Neutrophil (primary cell): ENCODE results near the gene ACSM2B.
"Not testable (repeated sequence)": the region's sequence is repeated elsewhere in the genome, so short reads cannot be mapped to it uniquely, and the experiment has no call there.

Experiments
- H3K27ac ChIP-seq: fragments of 200-600 bp; sonication (generic); 2 replicates; pipeline ENCODE4 v1.5.1; 2016; ENCODE audit warnings: mild to moderate bottlenecking, moderate library complexity
- H3K27me3 ChIP-seq: fragments of 200-600 bp; sonication (generic); 2 replicates; pipeline ENCODE4 v1.6.0; 2016; ENCODE audit warnings: mild to moderate bottlenecking
- H3K36me3 ChIP-seq: fragments of 200-600 bp; sonication (generic); 2 replicates; pipeline ENCODE4 v1.5.1; 2017
- H3K4me1 ChIP-seq, 2 experiments: fragments of 200-600 bp in 1 of 2; sonication (generic) in 1 of 2; 1 replicate in 1 of 2; 2 replicates in 1 of 2; pipeline versions ENCODE4 v1.5.1 to v1.6.1; 2013 to 2016; ENCODE audit warnings: low read depth in 1 of 2, low read length in 1 of 2, mild to moderate bottlenecking in 1 of 2, moderate library complexity in 1 of 2; ENCODE audit not compliant: control insufficient read depth in 1 of 2, insufficient read depth in 1 of 2
- H3K4me3 ChIP-seq, 2 experiments: fragments of 200-600 bp in 1 of 2; sonication (generic) in 1 of 2; 1 replicate in 1 of 2; 2 replicates in 1 of 2; pipeline ENCODE4 v1.5.1; 2013 to 2016; ENCODE audit warnings: low read depth in 1 of 2, low read length in 1 of 2, mild to moderate bottlenecking in 1 of 2, moderate library complexity in 1 of 2
- H3K9me3 ChIP-seq: fragments of 200-600 bp; sonication (generic); 2 replicates; pipeline ENCODE4 v1.5.1; 2016
- TF ChIP-seq, protein P1 (sequence below): fragments of 200-600 bp; sonication (generic); IDR thresholded peaks from 2 replicates; pipeline ENCODE4 v1.5.1; 2016; ENCODE audit warnings: antibody characterized with exemption

The ACSM2B gene

DNA sequence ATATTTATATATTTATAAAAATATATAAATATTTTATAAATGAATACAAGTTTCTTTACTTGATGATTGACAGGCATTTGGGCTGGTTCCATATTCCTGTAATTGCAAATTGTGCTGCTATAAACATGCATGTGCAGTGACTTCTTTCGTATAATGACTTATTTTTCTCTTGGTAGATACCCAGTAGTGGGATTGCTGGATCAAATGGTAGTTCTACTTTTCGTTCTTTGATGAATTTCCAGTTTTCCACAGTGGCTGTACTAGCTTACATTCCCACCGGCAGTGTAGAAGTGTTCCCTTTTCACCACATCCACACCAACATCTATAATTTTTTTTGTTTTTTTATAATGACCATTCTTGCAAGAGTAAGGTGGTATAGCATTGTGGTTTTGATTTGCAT is 7.8 kb downstream of the ACSM2B start:
- no peak overlapping the region for H3K4me3 ChIP-seq
- H3K27me3 ChIP-seq, result no peaks in the 10 kb centered on the region
- H3K27ac ChIP-seq, result no peak overlapping the region
- no peaks in the 10 kb centered on the region for H3K36me3 ChIP-seq
- TF ChIP-seq, protein P1, sequence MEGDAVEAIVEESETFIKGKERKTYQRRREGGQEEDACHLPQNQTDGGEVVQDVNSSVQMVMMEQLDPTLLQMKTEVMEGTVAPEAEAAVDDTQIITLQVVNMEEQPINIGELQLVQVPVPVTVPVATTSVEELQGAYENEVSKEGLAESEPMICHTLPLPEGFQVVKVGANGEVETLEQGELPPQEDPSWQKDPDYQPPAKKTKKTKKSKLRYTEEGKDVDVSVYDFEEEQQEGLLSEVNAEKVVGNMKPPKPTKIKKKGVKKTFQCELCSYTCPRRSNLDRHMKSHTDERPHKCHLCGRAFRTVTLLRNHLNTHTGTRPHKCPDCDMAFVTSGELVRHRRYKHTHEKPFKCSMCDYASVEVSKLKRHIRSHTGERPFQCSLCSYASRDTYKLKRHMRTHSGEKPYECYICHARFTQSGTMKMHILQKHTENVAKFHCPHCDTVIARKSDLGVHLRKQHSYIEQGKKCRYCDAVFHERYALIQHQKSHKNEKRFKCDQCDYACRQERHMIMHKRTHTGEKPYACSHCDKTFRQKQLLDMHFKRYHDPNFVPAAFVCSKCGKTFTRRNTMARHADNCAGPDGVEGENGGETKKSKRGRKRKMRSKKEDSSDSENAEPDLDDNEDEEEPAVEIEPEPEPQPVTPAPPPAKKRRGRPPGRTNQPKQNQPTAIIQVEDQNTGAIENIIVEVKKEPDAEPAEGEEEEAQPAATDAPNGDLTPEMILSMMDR, result no peak
- H3K4me1 ChIP-seq, result no peaks in the 10 kb centered on the region
- H3K9me3 ChIP-seq, result no peaks in the 10 kb centered on the region

DNA sequence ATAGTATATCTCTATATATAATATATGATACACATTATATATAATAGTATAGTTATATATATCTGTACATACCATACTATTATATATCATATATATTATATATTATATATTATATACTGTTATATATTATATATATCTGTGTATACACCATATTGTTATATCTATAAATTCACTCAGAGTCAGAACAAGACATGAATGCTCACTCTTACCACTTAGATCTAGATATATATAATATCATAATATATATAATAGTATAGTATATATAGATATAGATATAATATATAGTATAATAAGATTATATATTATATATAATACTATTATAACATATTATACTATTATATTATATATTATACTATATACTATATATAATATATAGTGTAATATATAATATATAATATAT is 9.3 kb downstream of the ACSM2B start:
- H3K9me3 ChIP-seq, result no peaks in the 10 kb centered on the region
- H3K27ac ChIP-seq, result no peak overlapping the region
- TF ChIP-seq, protein P1, result no peak
- H3K36me3 ChIP-seq, result no peaks in the 10 kb centered on the region
- H3K27me3 ChIP-seq, result no peaks in the 10 kb centered on the region
- H3K4me3 ChIP-seq, result no peak overlapping the region
- H3K4me1 ChIP-seq, result no peaks in the 10 kb centered on the region

DNA sequence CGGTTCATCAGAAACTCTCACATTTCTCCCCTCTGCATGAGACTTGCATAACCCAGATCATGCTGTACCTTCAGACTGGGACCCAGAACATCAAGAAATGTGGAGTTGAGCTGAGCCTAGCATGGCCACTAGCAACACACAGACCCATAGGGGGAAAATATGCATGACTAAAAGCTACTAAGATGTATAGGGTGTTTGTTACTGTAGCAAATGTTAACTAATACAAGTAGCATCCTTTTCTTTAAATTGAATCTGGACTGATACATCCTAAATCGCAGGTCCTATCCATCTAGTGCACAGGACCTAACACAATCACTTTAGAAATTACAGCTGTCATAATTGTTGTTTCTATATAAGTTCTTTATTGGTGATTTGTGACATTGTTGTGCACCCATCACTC is 10.8 kb downstream of the ACSM2B start:
- H3K4me1 ChIP-seq, H3K9me3 ChIP-seq, H3K27me3 ChIP-seq: not testable (repeated sequence)

DNA sequence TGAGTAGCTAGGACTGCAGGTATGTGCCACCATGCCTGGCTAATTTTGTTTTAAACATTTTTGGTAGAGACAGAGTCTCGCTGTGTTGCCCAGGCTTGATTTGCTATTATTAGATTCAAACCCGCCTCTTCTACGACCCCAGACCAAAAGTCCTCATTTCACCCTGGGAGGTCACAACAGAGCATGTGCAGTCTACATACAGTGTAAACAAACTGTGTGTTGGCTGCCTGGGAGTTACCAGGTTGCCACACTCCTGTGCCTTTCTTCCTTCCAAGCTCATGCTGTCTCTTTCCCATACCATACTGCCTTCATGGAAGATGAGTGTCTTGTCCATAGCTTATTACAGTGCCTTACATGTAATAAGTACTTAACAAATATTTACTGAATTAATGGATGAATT is 11.9 kb downstream of the ACSM2B start:
- H3K4me3 ChIP-seq, result not testable (repeated sequence)

More for the DNA sequence above, 10.8 kb downstream of the ACSM2B start:
- not testable (repeated sequence) for H3K4me3 ChIP-seq, H3K36me3 ChIP-seq, H3K27ac ChIP-seq

DNA sequence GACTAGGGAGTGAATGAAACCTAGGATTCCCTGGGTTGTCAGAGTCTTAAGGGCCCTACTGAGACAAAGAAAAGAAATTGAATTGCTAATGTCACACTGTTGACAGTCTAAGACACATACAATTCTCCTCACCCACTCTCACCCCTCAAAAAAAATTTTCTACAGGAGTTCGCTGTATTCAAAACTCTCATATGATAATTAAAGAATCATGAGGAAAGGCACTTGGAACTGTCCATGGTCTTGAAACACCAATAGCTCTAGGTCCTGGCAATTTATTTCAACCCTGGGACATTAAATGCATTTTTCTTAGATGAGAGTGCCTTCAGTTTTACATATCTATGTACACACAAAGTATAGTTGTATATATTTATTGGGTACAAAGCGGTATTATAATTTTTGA is 20.5 kb downstream of the ACSM2B start:
- not testable (repeated sequence) for H3K9me3 ChIP-seq, H3K4me1 ChIP-seq, H3K36me3 ChIP-seq, H3K27ac ChIP-seq, H3K27me3 ChIP-seq, H3K4me3 ChIP-seq

More for the DNA sequence above, 11.9 kb downstream of the ACSM2B start:
- not testable (repeated sequence) for H3K27ac ChIP-seq, H3K4me1 ChIP-seq, H3K36me3 ChIP-seq, H3K9me3 ChIP-seq, H3K27me3 ChIP-seq

DNA sequence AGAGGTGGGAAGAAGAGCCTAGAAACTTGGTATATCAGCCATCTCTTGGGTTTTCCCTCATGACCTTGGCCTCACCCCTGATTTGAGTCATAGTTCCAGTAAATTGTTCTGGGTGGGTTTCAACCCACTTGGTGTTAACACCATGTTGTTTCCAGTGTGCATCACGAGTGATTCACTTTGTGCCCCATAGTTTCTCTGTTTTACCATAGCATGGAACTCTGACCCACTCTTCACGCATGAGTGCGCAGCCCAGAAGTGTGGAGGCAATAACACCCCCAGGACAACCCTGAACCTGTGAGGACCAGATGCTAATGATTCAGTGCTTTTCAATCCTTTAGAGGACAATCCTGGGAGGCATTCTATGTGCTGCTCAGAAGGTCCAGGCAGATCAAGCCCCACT is 21.5 kb downstream of the ACSM2B start:
- not testable (repeated sequence) for H3K27me3 ChIP-seq, H3K27ac ChIP-seq, H3K4me1 ChIP-seq, H3K9me3 ChIP-seq, H3K4me3 ChIP-seq, H3K36me3 ChIP-seq

DNA sequence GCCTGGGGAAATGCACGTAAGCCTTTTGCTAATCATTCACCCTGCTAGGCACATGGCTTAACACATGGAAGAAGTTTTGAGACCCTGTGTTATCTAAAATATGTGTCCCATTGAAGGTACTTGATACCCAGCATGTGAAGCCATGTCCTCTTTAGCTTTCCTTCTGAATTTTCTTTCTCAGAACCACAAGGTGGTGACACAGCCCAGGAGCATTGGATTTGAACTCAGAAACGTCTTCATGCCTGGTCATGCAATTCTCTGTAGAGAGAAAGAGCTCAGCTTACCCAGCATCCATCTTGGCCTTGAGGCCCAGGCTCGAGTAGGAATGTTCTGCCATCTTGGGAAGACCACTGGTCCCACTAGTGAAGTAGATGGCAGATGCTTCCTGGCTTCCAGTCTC is 22.7 kb downstream of the ACSM2B start:
- not testable (repeated sequence) for H3K36me3 ChIP-seq, H3K4me1 ChIP-seq, H3K27ac ChIP-seq, H3K9me3 ChIP-seq, H3K27me3 ChIP-seq, H3K4me3 ChIP-seq

DNA sequence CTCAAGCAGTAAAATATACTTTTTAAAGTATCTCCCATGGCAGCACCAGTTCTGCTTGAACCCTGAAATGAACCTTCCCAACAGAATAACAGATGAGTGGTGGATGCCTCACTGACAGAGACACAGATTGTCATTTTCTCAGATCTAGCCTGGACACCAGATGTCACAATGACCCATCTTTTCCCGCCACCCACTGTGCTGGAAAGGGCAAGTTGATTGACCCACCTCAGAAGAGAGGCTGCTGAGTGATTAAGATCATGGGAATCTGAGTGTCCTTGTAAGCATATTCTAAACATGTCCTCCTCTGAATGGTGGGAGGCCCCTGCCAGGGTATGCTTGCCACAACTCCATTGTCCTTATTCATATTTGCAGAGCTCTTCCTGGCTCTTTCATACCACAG is 29.2 kb downstream of the ACSM2B start:
- not testable (repeated sequence) for H3K36me3 ChIP-seq, H3K27me3 ChIP-seq, H3K9me3 ChIP-seq, H3K4me1 ChIP-seq, H3K27ac ChIP-seq, H3K4me3 ChIP-seq

DNA sequence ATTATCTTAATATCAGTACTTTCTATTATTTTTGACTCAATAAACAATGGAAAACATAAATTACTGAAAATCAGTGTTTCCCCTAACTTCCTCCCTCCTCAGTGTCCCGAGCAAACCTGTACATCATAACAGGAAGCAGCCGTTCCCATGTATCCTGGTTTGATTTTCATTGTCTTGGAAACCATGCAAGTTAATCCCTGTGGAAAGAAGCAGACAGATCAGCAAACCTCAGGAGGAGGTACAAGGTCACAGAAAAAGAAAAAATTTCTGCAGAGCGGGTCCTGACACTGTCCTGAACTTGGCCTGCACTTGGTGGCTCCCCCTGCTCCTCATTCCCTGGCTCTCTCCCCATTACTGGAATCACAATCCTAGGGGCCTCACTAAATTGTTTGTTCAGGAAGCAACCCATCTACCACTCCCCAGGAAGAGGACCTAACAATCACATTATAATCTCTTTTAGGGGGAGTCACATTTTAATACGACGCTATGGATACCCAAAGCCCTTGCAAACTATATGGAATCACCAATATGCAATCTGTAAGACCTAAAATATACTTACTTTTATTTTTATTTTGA is 29.8 kb downstream of the ACSM2B start:
- not testable (repeated sequence) for H3K27ac ChIP-seq, H3K36me3 ChIP-seq, H3K27me3 ChIP-seq

DNA sequence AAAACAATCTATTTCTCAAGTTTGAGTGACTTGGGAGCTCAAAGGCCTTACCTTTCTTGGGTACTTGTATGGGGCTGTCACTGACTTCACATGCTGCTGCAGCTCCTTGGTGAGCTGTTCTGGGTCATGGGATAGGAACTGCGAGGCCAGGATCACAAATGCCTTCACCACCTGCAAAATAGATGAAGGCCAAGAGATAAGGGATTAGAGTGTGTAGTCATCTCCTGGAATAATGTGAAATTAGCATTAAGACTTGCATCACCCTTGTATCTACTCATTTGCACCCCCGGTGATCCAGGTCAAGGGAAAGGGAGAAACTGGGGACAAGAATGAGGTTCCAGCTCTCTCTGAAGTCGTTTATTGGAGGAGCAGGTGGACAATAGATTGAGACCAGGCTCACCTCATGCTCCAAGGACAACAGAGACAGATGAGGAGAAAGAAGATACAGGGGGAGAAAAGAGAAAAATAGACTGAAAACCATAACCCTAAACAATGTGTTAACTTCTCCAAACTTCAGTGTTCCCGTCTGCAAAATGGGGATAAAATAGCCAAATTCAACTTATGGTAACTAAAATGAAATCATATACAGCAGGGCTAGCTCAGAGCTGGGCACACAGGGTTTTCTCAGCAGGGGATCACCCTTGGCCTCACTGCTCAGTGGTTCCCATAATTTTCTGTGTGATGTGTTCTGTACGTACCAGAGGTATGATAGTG is 35.4 kb downstream of the ACSM2B start:
- H3K4me1 ChIP-seq, H3K27ac ChIP-seq, H3K9me3 ChIP-seq, H3K4me3 ChIP-seq, H3K36me3 ChIP-seq, H3K27me3 ChIP-seq: not testable (repeated sequence)

More for the DNA sequence above, 29.8 kb downstream of the ACSM2B start:
- H3K4me3 ChIP-seq, H3K9me3 ChIP-seq, H3K4me1 ChIP-seq: not testable (repeated sequence)
